ENCODE measurements around the gene SLC25A22. TPM values are rescaled to one million over a fixed set of nuclear protein-coding genes. Genes with fewer than 3 reads are reported as not detected.

Gene SLC25A22
- total RNA-seq, 2 experiments from 2014 or later = 45.9 to 49.1 TPM

GRCh38 chr11:839280-839623 lies 41.2 kb upstream of the SLC25A22 start:
- peaks cover 5% of the 10 kb centered on the region for H3K36me3 Mint-ChIP-seq (ENCODE audit: low read depth)
- H3K27me3 Mint-ChIP-seq = peaks cover 2% of the 10 kb centered on the region
- ChIA-PET POLR2A (no interaction called here), CTCF (no interaction called here)
- peaks cover 24% of the 10 kb centered on the region for H3K4me1 Mint-ChIP-seq
- no peak for DNase-seq
- no peak overlapping the region for H3K27ac Mint-ChIP-seq
- no peak overlapping the region for H3K4me3 Mint-ChIP-seq
- H3K9me3 Mint-ChIP-seq = no peaks in the 10 kb centered on the region

GRCh38 chr11:838441-839279 lies 40.6 kb upstream of the SLC25A22 start:
- POLR2A ChIA-PET = no interaction called here
- peaks cover 26% of the 10 kb centered on the region for H3K4me1 Mint-ChIP-seq
- CTCF ChIA-PET = interaction anchor here (0.7 to 0.9 kb wide), 2 partner anchors 10 to 68 kb away, joined by 3 read pairs; no protein-coding TSS in a partner anchor
- no peak for DNase-seq
- peaks cover 5% of the 10 kb centered on the region for H3K27me3 Mint-ChIP-seq
- H3K4me3 Mint-ChIP-seq = no peak overlapping the region
- no peaks in the 10 kb centered on the region for H3K9me3 Mint-ChIP-seq
- H3K36me3 Mint-ChIP-seq (ENCODE audit: low read depth) = peaks cover 5% of the 10 kb centered on the region
- no peak overlapping the region for H3K27ac Mint-ChIP-seq

GRCh38 chr11:837990-838307 lies 39.9 kb upstream of the SLC25A22 start:
- Mint-ChIP-seq H3K9me3 (no peaks in the 10 kb centered on the region), H3K4me3 (no peak overlapping the region)

GRCh38 chr11:837189-837989 lies 39.3 kb upstream of the SLC25A22 start:
- Mint-ChIP-seq H3K9me3 (no peaks in the 10 kb centered on the region), H3K4me1 (peaks cover 24% of the 10 kb centered on the region), H3K36me3 (ENCODE audit: low read depth) (peaks cover 5% of the 10 kb centered on the region), H3K4me3 (no peak overlapping the region), H3K27me3 (peaks cover 4% of the 10 kb centered on the region), H3K27ac (no peak overlapping the region)
- ChIA-PET POLR2A (no interaction called here), CTCF (interaction anchor here (0.9 kb wide), 1 partner anchor 11 kb away, joined by 3 read pairs; no protein-coding TSS in a partner anchor)
- DNase-seq = no peak

More at GRCh38 chr11:837990-838307, 39.9 kb upstream of the SLC25A22 start:
- Mint-ChIP-seq H3K27ac (no peak overlapping the region), H3K36me3 (ENCODE audit: low read depth) (peaks cover 5% of the 10 kb centered on the region), H3K27me3 (peaks cover 4% of the 10 kb centered on the region), H3K4me1 (peaks cover 24% of the 10 kb centered on the region)
- ChIA-PET CTCF (interaction anchor here (0.7 to 0.9 kb wide), 2 partner anchors 11 to 68 kb away, joined by 3 read pairs; no protein-coding TSS in a partner anchor), POLR2A (no interaction called here)
- DNase-seq = no peak

- POLR2A ChIA-PET = no interaction called here
- H3K27ac Mint-ChIP-seq = no peak overlapping the region
- CTCF ChIA-PET = no interaction called here
- peaks cover 27% of the 10 kb centered on the region for H3K4me1 Mint-ChIP-seq
- DNase-seq = no peak
- H3K27me3 Mint-ChIP-seq = peaks cover 8% of the 10 kb centered on the region
- H3K4me3 Mint-ChIP-seq = no peak overlapping the region
- peaks cover 5% of the 10 kb centered on the region for H3K36me3 Mint-ChIP-seq (ENCODE audit: low read depth)
- no peaks in the 10 kb centered on the region for H3K9me3 Mint-ChIP-seq
These were observed 38.6 kb upstream of the SLC25A22 start for GRCh38 chr11:836700-837099.

GRCh38 chr11:836274-836673 lies 38.2 kb upstream of the SLC25A22 start:
- Mint-ChIP-seq H3K27me3 (peaks cover 12% of the 10 kb centered on the region), H3K36me3 (ENCODE audit: low read depth) (peaks cover 5% of the 10 kb centered on the region), H3K4me3 (no peak overlapping the region), H3K27ac (no peak overlapping the region), H3K4me1 (peaks cover 28% of the 10 kb centered on the region), H3K9me3 (no peaks in the 10 kb centered on the region)
- ChIA-PET POLR2A (no interaction called here), CTCF (interaction anchor here (5.5 kb wide), 1 partner anchor 11 kb away, joined by 19 read pairs; no protein-coding TSS in a partner anchor)
- no peak for DNase-seq

- ChIA-PET POLR2A (no interaction called here), CTCF (interaction anchor here (1.1 to 5.5 kb wide), 4 partner anchors 13 to 37 kb away, joined by 3 to 19 read pairs (median 4); partner anchors contain the start of gene PNPLA2)
- peaks cover 2% of the 10 kb centered on the region for H3K36me3 Mint-ChIP-seq (ENCODE audit: low read depth)
- H3K4me3 Mint-ChIP-seq = peak overlapping the region; percentile 67
- H3K27me3 Mint-ChIP-seq = peaks cover 23% of the 10 kb centered on the region
- peaks cover 19% of the 10 kb centered on the region for H3K4me1 Mint-ChIP-seq
- H3K9me3 Mint-ChIP-seq = no peaks in the 10 kb centered on the region
- DNase-seq = no peak
- H3K27ac Mint-ChIP-seq = no peak overlapping the region
These were observed 36.6 kb upstream of the SLC25A22 start for GRCh38 chr11:834371-835316.

- Mint-ChIP-seq H3K27ac (no peak overlapping the region), H3K36me3 (ENCODE audit: low read depth) (peaks cover 2% of the 10 kb centered on the region), H3K9me3 (no peaks in the 10 kb centered on the region), H3K4me1 (peaks cover 27% of the 10 kb centered on the region), H3K4me3 (peak overlapping the region; percentile 67), H3K27me3 (peaks cover 30% of the 10 kb centered on the region)
- no peak for DNase-seq
- ChIA-PET POLR2A (no interaction called here), CTCF (interaction anchor here (1.1 to 5.5 kb wide), 3 partner anchors 14 to 36 kb away, joined by 3 to 19 read pairs (median 3); no protein-coding TSS in a partner anchor)
These were observed 35.8 kb upstream of the SLC25A22 start for GRCh38 chr11:833849-834311.

GRCh38 chr11:833114-833791 lies 35.2 kb upstream of the SLC25A22 start:
- Mint-ChIP-seq H3K36me3 (ENCODE audit: low read depth) (no peaks in the 10 kb centered on the region), H3K4me1 (peaks cover 32% of the 10 kb centered on the region), H3K9me3 (no peaks in the 10 kb centered on the region), H3K27me3 (peaks cover 37% of the 10 kb centered on the region), H3K27ac (no peak overlapping the region), H3K4me3 (peak overlapping the region; percentile 67)
- ChIA-PET POLR2A (no interaction called here), CTCF (interaction anchor here (1.3 to 5.5 kb wide), 4 partner anchors 8 to 21 kb away, joined by 3 to 19 read pairs (median 5); no protein-coding TSS in a partner anchor)
- DNase-seq = peak; percentile 29

GRCh38 chr11:832529-833113 lies 34.5 kb upstream of the SLC25A22 start, which contains the start of gene CD151:
Gene CD151 (plus strand): TSS chr11:832952. CDS start chr11:836070, 3,118 bp downstream.
- Mint-ChIP-seq H3K4me3 (peak within 1 kb of the TSS; percentile 67), H3K9me3 (no peaks in the 10 kb centered on the region), H3K27me3 (peaks cover 43% of the 10 kb centered on the region), H3K4me1 (peaks cover 38% of the 10 kb centered on the region), H3K27ac (no peak within 1 kb of the TSS), H3K36me3 (ENCODE audit: low read depth) (no peaks in the 10 kb centered on the region)
- DNase-seq = peak; percentile 51
- ChIA-PET CTCF (interaction anchor here (1.1 to 5.5 kb wide), 4 partner anchors 9 to 24 kb away, joined by 3 to 19 read pairs (median 6); no protein-coding TSS in a partner anchor), POLR2A (no interaction called here)

GRCh38 chr11:831961-832528 lies 34.0 kb upstream of the SLC25A22 start:
- Mint-ChIP-seq H3K27me3 (peaks cover 46% of the 10 kb centered on the region), H3K4me3 (peak overlapping the region; percentile 34), H3K27ac (no peak overlapping the region), H3K4me1 (peaks cover 41% of the 10 kb centered on the region), H3K36me3 (ENCODE audit: low read depth) (no peaks in the 10 kb centered on the region), H3K9me3 (no peaks in the 10 kb centered on the region)
- POLR2A ChIA-PET = no interaction called here
- no peak for DNase-seq
- CTCF ChIA-PET = interaction anchor here (1.1 to 5.5 kb wide), 4 partner anchors 9 to 23 kb away, joined by 3 to 19 read pairs (median 6); no protein-coding TSS in a partner anchor

Measured in activated CD4-positive, alpha-beta T cell treated with anti-CD3 and anti-CD28 coated beads, Interleukin-2, amount 10 ng/mL, durations not matched to agents 7 days and 5 days (primary cell).